ENCODE measurements around the gene HYOU1. TPM values are rescaled to one million over a fixed set of nuclear protein-coding genes. Genes with fewer than 3 reads are reported as not detected.

HYOU1 gene
- total and polyA plus RNA-seq, 2 of the 8 experiments (the other 6 are each of a cell fraction or from before 2014, with no cell fraction given), result 239 to 295 TPM

DNA sequence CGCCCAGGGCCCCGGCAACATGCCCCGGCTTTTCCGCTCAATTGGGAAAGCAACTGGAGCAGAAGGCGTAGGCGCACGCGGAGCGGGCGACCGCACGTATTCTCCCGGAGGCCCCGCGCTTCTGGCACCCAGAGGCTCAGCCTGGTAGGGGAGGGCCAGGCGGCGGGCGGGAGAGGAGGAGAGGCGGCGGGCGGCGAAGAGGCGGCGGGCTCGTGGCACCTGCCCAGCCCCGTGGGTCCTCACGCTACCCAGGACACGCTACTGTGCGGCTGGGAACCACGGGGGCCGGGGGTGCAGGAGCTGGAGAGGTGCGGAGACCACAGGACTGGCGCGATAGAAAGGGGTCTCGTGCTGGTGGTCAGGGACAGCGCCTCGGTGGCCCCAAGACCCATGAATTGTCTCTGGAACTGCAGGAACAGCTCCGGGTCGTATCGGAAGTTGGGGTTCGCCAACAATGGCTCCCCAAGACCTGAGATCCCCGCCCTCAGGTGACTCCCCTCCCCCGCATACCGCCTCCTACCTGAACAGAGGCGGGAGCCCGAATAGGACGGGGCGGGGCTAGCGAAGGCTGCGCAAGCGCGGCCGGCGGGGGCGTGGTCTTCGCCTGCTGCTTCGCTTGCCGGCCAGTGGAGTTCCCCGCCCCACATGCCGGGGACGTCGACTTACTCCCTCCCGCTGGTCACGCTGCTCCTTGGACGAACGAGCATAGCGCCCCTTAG lies 26.5 kb downstream of the HYOU1 start, which contains the start of gene SLC37A4 (continued):
- TF ChIP-seq, protein P1, sequence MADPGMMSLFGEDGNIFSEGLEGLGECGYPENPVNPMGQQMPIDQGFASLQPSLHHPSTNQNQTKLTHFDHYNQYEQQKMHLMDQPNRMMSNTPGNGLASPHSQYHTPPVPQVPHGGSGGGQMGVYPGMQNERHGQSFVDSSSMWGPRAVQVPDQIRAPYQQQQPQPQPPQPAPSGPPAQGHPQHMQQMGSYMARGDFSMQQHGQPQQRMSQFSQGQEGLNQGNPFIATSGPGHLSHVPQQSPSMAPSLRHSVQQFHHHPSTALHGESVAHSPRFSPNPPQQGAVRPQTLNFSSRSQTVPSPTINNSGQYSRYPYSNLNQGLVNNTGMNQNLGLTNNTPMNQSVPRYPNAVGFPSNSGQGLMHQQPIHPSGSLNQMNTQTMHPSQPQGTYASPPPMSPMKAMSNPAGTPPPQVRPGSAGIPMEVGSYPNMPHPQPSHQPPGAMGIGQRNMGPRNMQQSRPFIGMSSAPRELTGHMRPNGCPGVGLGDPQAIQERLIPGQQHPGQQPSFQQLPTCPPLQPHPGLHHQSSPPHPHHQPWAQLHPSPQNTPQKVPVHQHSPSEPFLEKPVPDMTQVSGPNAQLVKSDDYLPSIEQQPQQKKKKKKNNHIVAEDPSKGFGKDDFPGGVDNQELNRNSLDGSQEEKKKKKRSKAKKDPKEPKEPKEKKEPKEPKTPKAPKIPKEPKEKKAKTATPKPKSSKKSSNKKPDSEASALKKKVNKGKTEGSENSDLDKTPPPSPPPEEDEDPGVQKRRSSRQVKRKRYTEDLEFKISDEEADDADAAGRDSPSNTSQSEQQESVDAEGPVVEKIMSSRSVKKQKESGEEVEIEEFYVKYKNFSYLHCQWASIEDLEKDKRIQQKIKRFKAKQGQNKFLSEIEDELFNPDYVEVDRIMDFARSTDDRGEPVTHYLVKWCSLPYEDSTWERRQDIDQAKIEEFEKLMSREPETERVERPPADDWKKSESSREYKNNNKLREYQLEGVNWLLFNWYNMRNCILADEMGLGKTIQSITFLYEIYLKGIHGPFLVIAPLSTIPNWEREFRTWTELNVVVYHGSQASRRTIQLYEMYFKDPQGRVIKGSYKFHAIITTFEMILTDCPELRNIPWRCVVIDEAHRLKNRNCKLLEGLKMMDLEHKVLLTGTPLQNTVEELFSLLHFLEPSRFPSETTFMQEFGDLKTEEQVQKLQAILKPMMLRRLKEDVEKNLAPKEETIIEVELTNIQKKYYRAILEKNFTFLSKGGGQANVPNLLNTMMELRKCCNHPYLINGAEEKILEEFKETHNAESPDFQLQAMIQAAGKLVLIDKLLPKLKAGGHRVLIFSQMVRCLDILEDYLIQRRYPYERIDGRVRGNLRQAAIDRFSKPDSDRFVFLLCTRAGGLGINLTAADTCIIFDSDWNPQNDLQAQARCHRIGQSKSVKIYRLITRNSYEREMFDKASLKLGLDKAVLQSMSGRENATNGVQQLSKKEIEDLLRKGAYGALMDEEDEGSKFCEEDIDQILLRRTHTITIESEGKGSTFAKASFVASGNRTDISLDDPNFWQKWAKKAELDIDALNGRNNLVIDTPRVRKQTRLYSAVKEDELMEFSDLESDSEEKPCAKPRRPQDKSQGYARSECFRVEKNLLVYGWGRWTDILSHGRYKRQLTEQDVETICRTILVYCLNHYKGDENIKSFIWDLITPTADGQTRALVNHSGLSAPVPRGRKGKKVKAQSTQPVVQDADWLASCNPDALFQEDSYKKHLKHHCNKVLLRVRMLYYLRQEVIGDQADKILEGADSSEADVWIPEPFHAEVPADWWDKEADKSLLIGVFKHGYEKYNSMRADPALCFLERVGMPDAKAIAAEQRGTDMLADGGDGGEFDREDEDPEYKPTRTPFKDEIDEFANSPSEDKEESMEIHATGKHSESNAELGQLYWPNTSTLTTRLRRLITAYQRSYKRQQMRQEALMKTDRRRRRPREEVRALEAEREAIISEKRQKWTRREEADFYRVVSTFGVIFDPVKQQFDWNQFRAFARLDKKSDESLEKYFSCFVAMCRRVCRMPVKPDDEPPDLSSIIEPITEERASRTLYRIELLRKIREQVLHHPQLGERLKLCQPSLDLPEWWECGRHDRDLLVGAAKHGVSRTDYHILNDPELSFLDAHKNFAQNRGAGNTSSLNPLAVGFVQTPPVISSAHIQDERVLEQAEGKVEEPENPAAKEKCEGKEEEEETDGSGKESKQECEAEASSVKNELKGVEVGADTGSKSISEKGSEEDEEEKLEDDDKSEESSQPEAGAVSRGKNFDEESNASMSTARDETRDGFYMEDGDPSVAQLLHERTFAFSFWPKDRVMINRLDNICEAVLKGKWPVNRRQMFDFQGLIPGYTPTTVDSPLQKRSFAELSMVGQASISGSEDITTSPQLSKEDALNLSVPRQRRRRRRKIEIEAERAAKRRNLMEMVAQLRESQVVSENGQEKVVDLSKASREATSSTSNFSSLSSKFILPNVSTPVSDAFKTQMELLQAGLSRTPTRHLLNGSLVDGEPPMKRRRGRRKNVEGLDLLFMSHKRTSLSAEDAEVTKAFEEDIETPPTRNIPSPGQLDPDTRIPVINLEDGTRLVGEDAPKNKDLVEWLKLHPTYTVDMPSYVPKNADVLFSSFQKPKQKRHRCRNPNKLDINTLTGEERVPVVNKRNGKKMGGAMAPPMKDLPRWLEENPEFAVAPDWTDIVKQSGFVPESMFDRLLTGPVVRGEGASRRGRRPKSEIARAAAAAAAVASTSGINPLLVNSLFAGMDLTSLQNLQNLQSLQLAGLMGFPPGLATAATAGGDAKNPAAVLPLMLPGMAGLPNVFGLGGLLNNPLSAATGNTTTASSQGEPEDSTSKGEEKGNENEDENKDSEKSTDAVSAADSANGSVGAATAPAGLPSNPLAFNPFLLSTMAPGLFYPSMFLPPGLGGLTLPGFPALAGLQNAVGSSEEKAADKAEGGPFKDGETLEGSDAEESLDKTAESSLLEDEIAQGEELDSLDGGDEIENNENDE (IDR thresholded peaks at IDR 0.05; ENCODE audit: insufficient replicate concordance, low read length), result no peak
- TF ChIP-seq NANOG (IDR thresholded peaks at IDR 0.05; ENCODE audit: insufficient read depth, low read depth, low read length, poor library complexity, severe bottlenecking), result no peak
- peak; percentile 59 for TF ChIP-seq TAF1 (IDR thresholded peaks at IDR 0.05; ENCODE audit: low read depth, low read length)
- peak; percentile 67 for TF ChIP-seq ASH2L (IDR thresholded peaks at IDR 0.05; ENCODE audit: low read length)
- TF ChIP-seq, protein P2, sequence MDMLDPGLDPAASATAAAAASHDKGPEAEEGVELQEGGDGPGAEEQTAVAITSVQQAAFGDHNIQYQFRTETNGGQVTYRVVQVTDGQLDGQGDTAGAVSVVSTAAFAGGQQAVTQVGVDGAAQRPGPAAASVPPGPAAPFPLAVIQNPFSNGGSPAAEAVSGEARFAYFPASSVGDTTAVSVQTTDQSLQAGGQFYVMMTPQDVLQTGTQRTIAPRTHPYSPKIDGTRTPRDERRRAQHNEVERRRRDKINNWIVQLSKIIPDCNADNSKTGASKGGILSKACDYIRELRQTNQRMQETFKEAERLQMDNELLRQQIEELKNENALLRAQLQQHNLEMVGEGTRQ (IDR thresholded peaks at IDR 0.05; ENCODE audit: low read length), result peak; percentile 57
- peak; percentile 54 to 59 for TF ChIP-seq RAD21 (IDR thresholded peaks at IDR 0.05 in 1 of 2, conservative IDR thresholded peaks at IDR 0.05 in 1 of 2; ENCODE audit: low read depth in 2 of 2, low read length in 2 of 2)
- TF ChIP-seq POU5F1 (IDR thresholded peaks at IDR 0.05; ENCODE audit: low read depth, low read length), result no peak
- no peak for TF ChIP-seq YY1 (IDR thresholded peaks at IDR 0.05; ENCODE audit: low read depth, low read length)
- no peak; the same call in 1 of the 2 replicates for TF ChIP-seq GTF2F1 (IDR thresholded peaks at IDR 0.05; ENCODE audit: borderline replicate concordance, low read depth, low read length)

Measured in H1 (cell line).